Transverse colon (tissue), 3 donors: ENCODE measurements around the gene PRR19.

Experiments
- CTCF ChIP-seq, 5 experiments: fragments of 200-600 bp in 3 of 5; fragments of 450-650 bp in 2 of 5; sonication (generic) in 3 of 5; IDR thresholded peaks; 1 replicate in 2 of 5; 2 replicates in 3 of 5; pipeline ENCODE4 v1.5.1; 2016 to 2017; ENCODE audit warnings: antibody characterized with exemption in 5 of 5, inconsistent platforms in 3 of 5, mild to moderate bottlenecking in 2 of 5, moderate library complexity in 1 of 5
- EP300 ChIP-seq: sonication (generic); formaldehyde crosslinking; IDR thresholded peaks from one replicate; pipeline ENCODE4 v1.6.1; 2017; ENCODE audit warnings: antibody characterized with exemption, low read depth

GRCh38 chr19:42303101-42303464 is 1.2 kb downstream of the PRR19 start:
- TF ChIP-seq EP300 (no peak), CTCF (IDR thresholded peaks at IDR 0.05) (no peak)
